HG02798 (cell line): ENCODE measurements around the gene PRCP.
"Not testable (repeated sequence)": the region's sequence is repeated elsewhere in the genome, so short reads cannot be mapped to it uniquely, and the experiment has no call there.

ENCODE experiments used
- ATAC-seq: cut with Tn5 transposase; IDR thresholded peaks from one replicate; pipeline ENCODE4 v1.9.1; 2021; ENCODE audit warnings: mild to moderate bottlenecking; ENCODE audit not compliant: unreplicated experiment, poor library complexity

PRCP gene

DNA sequence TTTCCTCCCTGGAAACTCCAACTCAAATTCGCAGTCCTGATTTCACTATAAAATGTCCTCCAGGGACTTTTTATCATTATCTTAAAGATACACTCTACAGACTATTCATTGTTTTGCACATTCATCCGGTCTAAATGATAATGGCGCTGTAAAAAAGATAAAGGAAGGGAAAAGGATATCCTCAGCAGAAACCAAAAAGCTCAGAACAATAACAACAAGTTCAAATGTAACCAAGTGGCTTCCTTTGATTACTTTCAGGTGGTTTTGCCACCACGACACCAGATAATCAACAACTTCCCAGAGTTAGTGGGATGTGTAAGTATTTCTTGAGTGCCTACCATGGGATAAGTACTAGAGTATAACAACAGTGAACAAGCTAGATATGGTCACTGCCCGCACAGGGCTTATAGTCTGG, 26.3 kb downstream of the PRCP start:
- no peak for ATAC-seq

DNA sequence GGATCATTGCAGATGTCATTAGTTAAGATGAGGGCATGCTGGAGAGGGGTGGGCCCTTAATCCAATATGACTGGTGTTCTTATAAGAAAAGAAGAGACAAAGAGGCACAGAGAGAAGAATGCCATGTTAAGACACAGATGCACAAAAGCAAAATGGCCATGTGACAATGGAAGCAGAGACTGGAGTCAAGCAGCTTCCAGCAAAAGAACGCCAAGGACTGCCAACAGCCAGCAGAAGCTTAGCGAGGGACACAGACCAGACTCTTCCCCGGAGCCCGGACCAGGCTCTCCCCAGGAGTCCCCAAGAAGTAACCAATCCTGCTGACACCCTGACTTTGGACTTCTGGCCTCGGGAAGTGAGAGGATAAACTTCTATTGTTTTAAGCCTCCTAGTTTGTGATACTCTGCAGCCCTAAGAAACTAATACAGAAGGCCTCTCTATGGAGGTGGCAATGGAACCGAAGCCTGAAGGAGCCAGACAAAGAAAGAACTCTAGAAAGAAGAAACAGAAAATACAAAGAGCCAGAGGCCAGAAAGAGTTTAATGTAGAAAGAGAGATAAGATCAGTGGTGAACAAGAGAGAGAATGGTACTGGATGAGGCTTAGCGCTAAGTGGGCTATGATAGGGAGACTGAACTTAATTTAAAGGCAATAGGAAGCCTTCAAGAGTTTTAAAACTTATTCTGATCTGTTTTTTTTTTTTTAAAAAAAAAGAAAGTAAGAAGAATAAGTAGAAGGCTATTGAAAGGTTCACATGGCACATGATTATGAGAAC, 27.7 kb downstream of the PRCP start:
- no peak for ATAC-seq

DNA sequence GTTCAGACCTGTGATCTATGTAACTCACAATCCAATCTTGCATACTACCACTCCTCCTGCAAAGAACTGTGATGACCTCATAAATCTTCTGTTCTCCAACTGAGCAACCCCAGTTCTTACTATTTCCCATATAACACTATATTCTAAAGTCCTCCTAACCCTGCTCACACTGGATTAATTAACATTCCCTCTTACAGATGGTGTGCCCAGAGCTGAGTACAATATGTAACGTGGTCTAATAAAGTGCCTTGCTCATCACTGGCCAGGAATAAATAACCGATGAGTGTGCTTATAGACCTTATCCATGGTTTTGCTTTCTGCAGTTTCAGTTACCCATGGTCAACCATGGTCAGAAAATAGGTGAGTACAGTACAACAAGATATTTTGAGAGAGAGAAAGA, 28.6 kb downstream of the PRCP start:
- ATAC-seq, result no peak

DNA sequence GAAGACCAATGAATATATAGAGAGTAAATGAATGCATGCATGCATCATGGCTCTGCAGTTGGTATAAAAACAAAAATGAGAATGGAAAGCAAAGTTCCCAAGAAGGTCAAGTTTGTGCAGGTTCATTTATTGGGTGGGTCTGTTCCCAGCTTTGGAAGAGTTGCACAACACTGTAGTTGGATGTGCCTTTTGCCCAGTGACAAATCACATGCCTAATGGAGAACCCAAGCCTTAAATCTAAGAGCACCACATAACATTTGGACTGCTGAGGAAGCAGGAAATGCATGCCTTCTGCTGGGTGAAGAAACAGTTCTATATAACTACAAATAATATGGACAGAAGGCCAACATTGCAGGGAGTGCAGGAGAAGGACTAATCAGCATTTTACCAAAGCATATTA, 30.6 kb downstream of the PRCP start:
- no peak for ATAC-seq

DNA sequence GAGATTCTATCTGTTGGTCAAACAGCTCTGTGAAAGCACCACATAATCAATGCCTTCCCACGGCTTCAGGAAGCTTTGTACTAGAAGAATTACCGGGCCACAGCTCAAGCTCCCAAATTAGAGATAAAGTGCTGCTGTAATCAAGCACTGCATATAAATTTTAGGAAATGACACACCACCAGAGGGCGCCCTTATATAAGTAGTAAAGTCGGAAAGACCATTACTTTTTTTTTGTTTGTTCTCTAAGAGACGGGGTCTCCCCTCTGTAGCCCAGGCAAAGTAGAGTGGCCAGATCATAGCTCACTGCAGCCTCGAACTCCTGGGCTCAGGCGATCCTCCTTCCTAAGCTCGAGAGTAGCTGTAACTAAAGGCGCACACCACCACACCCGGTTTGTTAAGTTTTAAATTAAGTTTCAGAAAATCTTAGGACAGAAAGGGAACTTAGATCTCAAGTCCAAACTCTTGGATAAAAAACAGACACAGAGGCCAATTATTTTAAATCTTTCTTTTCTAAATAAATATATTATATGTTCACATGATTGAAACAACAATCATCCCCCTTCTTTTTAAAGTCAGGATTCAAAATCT, 32.6 kb downstream of the PRCP start:
- ATAC-seq, result no peak

DNA sequence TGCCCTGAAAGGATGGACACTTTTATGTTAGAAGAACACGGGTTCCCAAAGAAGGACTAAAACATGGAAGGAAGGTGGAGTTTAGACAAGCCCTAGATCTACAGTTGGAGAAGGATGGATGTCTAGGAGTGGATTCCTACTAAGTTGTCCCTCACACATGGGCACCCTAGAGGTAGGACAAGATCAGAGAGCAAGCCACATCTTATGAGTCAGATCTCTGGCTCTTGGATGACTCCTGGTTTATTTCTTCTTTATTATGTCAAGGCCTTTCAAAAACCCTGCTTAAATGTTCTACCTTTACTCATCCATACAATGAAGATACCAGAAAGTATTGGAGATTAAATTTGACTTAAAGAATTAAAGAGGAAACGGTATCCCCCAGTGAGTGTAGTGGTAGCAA, 34.4 kb downstream of the PRCP start:
- no peak for ATAC-seq

DNA sequence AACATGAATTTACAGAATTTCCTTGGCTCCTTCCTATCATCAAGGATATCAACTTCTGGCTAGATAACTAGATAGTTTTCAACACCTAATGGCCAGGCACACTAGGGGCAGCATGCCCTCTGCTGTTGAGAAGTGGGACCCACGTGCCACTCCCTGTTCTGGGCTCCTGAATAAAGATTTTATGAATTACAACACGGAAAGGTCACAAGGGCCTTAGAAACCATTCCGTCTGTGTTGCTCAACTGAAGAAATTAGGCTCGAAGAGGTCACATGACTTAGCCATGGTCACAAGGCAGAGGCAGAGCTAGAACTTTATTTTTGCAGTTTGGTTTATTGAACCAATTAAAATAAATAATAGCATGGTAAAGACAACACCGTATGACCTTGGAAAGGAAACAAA, 36.0 kb downstream of the PRCP start:
- peak; percentile 63 for ATAC-seq

DNA sequence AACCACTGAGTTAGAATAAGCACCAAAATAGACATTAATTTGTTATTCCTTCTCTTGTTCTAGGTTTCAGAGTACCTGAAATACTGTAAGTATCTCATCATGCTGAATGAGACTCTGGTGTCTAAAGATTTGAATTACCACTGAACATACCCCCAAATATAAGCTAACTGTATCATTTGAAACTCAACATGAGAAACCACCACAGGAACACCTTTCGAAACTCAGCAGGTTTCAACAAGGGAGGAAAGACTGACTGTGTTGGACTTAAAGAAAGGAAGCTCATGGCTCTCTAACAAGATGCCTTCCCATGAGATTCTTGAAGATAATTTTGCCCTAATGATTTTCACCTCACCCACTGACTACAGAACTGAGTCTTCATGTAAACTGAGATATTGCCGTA, 37.0 kb downstream of the PRCP start:
- no peak for ATAC-seq

DNA sequence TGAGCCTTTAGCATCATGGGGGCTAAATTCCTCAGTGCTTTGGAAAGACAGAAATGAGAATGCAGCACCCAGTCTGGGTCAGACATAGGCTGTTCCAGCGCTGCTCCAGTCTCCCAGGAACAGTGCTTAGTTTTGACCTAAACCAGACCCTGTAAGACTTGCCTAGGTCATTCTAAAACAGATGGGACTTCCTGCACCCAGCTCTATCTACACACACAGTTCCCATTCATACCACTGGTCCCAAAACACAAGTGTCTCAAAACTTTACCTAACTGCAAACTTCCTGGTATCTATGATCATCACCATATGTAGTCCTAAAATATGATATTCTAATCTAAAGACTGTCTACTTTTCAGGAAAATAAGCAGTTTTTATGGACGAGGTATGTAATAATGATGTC, 37.9 kb downstream of the PRCP start:
- ATAC-seq, result no peak

DNA sequence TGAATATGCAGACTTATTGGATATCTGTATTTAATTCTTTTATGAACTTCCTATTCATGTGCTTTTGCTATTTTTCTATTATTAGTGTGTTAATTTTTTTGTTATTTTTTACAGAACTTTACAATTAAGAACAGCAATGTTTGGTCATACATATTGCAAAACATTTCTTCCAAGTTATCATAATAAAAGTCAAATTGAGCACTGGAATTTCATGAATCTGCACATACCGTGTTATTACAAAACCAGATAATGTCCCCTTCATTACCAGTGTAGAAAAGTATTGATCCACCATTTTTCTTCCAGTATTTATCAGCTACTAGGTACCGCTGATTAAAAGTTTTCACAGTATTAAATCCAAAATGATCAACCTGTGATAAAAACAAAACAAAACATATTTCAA, 40.5 kb downstream of the PRCP start:
- ATAC-seq, result no peak

DNA sequence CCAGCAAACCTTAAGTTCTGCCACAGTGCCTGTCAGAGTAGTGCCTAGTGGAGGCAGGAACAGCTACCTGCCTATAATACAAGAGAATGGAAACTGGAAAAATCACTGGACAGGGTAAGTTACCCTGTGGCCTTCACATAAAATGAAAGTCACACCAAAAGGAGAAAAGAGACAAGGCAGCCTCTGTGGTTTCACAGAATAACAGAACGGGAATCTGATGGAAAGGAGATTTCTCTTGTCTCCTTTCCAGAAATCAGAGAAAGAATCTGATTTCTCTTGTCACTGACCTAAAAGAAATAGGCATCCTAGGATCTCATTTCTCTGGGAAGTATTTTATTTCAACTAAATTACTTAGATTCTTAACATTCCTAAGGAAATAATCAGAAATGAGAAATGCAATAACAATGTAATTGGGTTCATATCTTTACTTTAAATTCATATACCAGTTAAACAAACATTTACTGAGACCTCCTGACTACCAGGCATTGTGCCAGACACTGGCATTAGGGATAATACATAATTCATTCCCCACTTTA, 41.6 kb downstream of the PRCP start:
- ATAC-seq, result no peak

DNA sequence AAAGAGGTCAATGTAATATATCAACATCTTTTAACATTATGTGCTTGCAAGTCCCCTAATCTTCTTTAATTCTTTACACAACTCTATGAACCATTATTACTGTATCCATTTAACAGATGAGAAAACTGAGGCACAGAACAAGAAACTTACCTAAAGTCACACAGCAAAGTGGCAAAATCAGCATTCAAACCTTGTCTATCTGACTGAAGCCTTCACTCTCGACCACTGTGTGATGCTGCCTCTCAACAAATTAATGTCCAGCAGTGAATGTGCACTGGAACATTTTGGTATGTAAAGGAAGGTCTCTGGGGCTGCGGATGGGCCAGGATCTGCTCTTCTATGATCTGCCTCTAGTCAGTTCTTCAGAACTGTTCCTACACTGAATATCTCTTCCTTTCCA, 42.1 kb downstream of the PRCP start:
- ATAC-seq, result no peak

DNA sequence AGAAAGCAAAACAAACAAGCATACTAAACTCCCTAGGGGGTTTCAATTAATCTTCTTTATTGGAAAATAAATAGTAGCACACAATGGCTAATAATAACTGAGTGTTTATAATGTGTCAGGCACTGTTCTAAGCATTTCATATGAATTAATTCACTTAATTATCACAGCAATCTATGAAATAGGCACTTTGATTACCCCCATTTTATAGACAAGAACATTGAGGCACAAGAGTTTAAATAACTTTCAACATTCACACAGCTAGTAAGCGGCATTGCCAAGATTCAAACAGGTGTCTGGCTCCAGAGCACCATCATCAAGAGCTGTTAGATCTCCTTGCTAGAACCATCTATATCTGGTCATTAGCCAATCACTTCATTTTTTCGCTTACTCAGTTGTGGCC, 43.1 kb downstream of the PRCP start:
- ATAC-seq, result no peak

DNA sequence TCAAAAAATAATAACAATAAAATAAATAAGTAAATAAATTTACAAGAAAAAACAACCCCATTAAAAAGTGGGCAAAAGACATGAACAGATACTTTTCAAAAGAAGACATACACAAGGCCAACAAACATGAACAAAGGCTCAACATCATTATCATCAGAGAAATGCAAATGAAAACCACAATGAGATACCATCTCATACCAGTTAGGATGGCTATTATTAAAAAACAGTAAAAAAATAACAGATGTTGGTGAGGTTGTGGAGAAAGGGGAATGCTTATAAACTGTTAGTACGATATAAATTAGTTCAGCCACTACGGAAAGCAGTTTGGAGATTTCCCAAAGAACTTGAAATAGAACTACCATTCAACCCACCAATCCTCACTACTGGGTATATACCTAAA, 44.6 kb downstream of the PRCP start:
- no peak for ATAC-seq

DNA sequence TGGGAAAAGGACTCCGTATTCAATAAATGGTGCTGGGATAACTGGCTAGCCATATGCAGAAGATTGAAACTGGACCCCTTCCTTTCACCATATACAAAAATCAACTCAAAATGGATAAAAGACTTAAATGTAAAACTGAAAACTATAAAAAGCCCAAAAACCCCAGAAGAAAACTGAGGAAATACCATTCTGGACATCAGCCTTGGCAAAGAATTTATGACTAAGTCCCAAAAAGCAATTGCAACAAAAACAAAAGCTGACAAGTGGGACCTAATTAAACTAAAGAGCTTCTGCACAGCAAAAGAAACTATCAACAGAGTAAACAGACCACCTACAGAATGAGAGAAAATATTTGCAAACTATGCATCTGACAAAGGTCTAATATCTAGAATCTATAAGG, 45.3 kb downstream of the PRCP start:
- ATAC-seq, result not testable (repeated sequence)

DNA sequence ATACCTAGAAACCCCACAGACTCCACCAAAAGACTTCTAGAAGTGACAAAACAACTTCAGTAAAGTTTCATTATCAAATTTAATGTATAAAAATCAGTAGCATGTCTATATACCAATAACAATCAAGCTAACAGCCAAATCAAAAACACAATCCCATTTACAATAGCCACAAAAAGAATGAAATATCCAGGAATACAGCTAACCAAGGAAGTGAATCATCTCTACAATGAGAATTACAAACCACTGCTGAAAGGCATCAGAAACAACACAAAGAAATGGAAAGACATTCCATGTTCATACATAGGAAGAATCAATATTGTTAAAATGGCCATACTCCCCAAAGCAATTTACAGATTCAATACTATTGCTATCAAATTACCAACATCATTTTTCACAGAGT, 46.0 kb downstream of the PRCP start:
- no peak for ATAC-seq

DNA sequence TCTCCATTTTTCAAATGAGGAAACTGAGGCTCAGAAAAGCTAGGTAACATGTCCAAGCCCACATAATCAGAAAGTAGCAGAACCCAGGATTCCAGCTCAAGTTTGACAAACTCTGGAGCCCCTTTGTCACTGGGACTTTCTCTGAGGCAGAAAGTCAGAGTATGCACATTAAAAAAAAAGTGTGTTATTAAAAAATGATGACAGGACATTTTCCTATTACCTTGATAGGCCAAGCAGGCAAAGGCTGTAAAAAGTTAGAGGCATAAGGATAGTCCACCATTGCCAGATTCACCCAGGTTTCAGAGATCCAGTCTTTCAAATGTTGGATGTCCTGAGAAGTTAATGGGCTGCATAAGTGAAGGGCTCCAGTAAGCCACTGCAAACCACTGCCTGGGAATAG, 51.4 kb downstream of the PRCP start:
- ATAC-seq, result no peak

DNA sequence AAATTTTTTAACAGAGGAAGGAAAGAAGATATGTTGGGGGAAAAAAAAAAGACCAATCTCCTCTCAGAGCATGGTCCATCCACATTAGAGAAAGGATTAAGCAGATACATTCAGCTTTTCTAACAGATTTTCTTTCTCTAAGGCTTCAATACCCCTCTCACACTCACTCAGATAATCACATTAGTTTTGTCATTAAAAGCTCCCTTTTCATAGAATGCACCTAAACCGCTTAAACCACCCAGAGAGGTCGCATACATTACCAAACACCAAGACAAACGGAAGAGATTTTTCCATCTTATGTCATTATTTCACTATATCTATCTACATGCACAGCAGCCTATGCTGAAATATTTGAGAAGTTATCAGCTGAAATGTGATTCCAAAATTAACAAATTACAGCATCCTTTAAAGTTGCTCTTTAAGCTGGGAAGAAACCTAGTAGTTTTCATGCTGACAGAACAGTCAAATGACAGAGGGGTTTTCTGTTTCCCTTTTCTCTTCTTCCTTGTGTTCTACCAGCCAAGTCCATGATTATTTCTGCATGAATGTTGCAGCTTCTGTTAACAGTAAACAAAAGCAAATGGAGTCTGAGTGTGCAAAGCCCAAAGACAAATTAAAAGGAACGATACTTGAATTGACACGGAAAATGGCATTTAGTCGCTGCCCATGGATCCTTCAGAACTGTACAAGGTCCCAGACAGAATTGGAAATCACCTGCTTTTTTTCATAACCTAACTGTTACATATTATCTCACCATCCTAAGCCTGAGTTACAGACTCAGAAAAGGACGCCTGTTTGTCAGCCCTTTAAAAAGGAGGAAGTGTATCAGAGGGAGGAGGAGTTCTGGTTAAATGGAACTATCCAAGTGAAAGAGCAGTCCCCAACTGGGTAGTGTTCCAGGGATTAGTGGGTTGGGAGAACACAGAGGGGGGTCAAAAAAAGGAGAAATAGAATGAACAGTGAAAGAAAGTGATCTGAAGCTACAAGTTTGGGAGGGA, 54.6 kb downstream of the PRCP start:
- ATAC-seq, result no peak

DNA sequence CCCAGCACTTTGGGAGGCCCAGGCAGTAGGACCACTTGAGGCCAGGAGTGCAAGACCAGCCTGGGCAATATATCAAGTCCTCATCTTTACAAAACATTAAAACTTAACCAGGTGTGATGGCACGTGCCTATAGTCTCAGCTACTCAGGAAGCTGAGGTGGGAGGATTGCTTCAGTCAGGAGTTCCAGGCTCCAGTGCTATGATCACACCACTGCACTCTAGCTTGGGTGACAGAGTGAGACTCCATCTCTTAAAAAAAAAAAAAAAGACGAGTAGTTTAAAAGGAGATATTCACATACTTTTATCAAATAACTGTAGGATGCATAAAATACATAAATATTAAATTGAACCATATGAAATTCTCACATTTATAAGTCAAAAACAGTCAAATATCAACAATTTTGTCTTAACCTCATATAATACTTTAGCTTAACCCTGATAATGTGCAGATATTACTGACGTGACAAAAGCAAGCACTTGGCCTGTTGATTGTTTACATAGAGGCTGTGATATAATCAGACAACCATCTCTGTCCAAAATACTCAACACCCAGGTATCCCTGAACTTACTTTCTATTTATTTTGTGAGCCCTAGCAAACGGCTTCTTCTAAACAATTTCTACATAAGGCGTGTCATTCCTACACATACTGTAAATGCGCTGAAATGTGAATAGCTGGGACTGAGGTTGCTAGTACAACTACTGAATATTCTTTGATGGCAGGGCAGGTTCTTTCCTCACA, 57.0 kb downstream of the PRCP start:
- no peak for ATAC-seq

DNA sequence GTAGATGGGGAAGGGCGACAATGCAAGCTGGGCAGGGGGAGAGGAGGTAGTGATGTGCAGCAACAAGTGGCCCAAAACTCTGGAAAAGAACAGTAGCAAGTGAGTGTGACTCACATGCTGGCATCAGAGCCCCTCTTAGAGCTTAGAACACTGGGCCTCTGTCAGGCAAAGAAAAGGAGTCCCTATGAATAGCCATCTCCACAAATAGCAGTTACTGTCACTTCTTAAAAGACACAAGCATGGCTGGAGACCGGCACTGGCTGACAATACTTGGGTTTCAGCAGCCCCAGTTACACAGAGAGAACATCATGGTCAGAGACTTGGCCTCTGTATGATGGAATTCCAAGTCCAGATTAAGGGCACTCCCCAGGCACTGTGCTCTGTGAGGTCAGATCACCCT, 58.2 kb downstream of the PRCP start:
- no peak for ATAC-seq
